ENCODE measurements around the gene AMELY. TPM values are rescaled to one million over a fixed set of nuclear protein-coding genes. Genes with fewer than 3 reads are reported as not detected.
"Not testable (repeated sequence)": the region's sequence is repeated elsewhere in the genome, so short reads cannot be mapped to it uniquely, and the experiment has no call there.

The AMELY gene, protein sequence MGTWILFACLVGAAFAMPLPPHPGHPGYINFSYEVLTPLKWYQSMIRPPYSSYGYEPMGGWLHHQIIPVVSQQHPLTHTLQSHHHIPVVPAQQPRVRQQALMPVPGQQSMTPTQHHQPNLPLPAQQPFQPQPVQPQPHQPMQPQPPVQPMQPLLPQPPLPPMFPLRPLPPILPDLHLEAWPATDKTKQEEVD
- total RNA-seq, result not detected in 2 replicates

- DNase-seq (ENCODE audit: low read depth in 2 of 2), result no peak
Measured at GRCh38 chrY:6911253-6911881, at the start of gene AMELY. AMELY (minus strand) TSS chrY:6911752; CDS start chrY:6872608, 39,144 bp downstream.

DNA sequence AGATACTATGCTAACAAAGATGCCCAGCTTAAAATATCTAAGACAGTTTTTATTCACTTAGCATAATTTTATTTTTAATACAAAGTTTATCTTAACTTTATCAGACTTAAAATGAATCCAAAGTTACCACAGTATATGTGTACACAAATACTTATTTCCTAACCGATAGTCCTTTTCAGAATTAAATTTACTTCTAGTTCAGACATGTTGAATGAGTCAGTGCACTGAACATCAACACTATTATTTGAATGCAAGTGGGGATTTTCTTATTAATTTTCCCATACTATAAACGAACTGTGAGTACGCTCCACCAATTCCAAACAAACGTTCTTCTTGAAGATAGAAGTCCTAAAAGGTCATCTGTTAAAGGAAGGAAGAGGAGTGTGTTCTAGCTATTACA is 38.4 kb upstream of the AMELY start:
- DNase-seq (ENCODE audit: low read depth in 2 of 2), result no peak

DNA sequence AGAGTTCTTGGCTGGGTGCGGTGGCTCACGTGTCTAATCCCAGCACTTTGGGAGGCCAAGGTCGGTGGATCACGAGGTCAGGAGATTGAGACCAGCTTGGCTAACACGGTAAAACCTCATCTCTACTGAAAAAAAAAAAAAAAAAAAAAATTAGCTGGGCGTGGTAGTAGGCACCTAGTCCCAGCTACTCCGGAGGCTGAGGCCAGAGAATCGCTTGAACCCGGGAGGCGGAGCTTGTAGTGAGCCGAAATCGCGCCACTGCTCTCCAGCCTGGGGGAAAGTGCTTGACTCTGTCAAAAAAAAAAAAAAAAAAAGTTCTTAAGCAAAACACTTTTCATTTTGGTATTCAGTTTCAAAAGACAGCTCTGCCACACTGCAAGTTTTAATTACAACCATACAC is 36.8 kb upstream of the AMELY start:
- no peak for DNase-seq (ENCODE audit: low read depth in 2 of 2)

GRCh38 chrY:6947695-6948094 is 36.1 kb upstream of the AMELY start:
- DNase-seq (ENCODE audit: low read depth in 2 of 2), result no peak

DNA sequence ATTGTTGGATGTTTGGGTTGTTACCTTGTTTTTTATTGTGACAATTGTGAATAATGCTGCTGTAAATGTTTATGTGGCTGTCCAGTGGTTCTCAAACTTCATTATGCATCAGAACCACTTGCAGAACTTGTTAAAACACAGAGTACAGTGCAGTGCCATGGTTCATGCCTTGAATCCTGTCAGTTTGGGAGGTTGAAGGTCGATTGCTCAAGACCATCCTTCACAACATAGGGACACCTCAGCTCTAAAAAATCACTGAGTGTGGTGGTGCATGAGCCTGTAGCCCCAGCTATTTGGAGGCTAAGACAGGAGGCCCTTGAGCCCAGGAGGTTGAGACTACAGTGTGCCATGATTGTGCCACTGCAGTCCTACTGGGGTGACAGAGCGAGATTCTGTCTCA is 23.9 kb upstream of the AMELY start:
- DNase-seq (ENCODE audit: low read depth in 2 of 2), result no peak

DNA sequence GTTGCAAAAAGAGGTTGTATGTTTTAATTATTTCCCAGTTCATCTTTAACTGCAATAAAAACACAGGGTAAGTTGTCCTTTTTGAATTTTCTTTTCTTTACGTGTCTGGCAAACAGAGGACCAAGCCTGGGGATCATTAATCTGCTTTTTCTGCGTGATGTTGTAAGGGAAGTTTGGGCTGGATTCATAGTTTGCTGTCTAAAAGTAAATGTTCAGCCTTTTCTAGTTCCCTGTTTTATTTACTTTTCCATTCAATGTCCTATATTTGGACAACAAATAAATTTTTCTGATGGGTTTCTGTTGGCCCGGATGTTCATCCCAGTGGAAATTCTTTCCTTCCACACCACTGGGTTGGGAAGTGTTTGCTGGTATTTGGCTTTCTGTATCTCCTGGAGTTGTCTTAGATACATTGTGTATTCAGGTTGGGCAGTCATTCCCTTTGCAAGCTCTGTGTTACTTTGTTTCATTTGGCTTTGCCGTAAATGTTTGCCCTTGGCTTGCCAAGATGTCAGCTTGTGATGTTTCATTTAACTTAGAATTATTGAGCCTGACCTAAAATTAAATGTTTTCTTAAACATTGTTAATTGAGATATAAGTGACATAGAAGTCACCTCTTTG is 20.3 kb upstream of the AMELY start:
- DNase-seq (ENCODE audit: low read depth in 2 of 2), result no peak

DNA sequence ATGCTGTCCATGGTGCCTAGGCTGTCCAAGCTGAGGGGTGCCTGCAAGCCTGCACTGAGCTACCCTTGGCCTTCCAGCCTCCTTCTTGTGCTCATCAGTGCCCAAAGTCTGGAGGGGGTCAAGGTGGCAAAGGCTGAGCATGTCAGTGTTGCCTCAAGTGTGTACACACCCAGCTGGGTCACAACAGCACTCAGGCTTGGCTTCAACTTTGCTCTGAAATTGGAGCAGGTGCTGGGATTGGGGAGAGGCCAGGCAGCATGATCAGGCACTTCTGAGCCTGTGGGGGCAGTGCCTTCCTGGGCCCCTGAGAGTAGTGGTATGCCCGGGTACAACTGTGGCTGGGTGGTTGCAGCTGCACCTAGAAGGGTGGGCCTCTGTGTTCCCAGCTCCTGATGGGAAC is 17.7 kb upstream of the AMELY start:
- DNase-seq (ENCODE audit: low read depth in 2 of 2), result no peak

- DNase-seq (ENCODE audit: low read depth in 2 of 2), result no peak
Measured at GRCh38 chrY:6928265-6928664, 16.7 kb upstream of the AMELY start.

DNA sequence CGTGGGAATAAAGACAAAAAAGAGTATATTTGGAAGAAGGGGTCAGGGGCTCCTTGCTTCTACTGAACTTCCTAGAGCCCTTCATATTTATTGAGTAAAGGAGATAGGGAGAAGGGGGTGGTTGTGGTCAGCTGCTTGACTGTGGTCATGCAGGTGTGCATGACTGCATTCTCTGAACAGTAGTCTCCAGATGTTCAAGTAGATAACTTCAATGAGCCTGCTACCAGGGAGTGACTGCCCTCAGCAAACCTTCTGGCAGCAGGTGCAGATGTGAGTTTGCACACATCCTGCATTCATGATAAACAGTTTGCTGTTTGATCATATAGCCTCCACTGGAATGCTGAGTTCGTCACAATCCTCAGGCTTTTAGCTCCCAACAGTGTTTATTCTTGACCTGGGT is 9.5 kb upstream of the AMELY start:
- DNase-seq (ENCODE audit: low read depth in 2 of 2), result no peak

GRCh38 chrY:6913362-6913761 is 1.8 kb upstream of the AMELY start:
- DNase-seq (ENCODE audit: low read depth in 2 of 2), result no peak

- no peak for DNase-seq (ENCODE audit: low read depth in 2 of 2)
Measured at GRCh38 chrY:6910372-6911252, 940 bp downstream of the AMELY start, which contains the start of gene TBL1Y. TBL1Y (plus strand) TSS chrY:6910697; CDS start chrY:7025085, 114,388 bp downstream.

DNA sequence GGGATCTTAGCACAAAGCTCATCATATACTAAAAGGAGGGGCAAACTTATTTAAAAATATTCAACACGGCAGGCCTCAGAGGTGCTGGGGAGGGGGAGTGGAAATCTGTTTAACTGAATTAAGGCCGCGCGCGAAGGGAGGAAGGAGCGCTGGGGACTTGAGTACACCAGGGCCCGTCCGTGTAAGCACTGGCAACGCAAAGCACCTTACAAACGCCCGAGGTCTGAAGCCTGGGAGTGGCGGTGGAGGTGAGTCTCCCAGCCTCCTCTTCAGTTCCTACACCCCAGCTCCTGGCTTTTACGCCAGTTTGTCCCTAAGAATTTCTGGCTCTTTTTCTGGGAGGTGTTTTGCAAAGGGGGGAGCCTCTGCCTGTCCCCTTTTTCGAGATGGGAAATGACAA is 1.7 kb downstream of the AMELY start:
- DNase-seq (ENCODE audit: low read depth in 2 of 2), result no peak

- DNase-seq (ENCODE audit: low read depth in 2 of 2), result no peak
Measured at GRCh38 chrY:6909118-6909521, 2.4 kb downstream of the AMELY start.

- not testable (repeated sequence) for DNase-seq (ENCODE audit: low read depth in 2 of 2)
Measured at GRCh38 chrY:6908021-6908420, 3.5 kb downstream of the AMELY start.

DNA sequence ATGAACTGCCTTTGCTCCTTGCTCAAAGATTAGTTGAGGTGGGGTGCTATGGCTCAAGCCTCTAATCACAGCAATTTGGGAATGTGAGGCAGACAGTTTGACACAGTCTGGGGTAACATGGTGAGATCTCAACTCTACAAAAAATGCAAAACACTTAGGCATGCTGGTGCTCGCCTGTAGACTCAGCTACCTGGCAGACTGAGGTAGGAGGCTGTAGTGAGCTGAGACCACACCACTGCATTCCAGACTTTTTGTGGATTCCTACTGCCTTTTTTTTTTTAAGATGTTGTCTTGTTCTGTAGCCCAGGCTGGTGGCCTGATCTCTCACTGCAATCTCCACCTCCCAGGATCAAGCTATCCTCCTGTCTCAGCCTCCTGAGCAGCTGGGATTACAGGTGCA is 4.0 kb downstream of the AMELY start:
- DNase-seq (ENCODE audit: low read depth in 2 of 2), result no peak

DNA sequence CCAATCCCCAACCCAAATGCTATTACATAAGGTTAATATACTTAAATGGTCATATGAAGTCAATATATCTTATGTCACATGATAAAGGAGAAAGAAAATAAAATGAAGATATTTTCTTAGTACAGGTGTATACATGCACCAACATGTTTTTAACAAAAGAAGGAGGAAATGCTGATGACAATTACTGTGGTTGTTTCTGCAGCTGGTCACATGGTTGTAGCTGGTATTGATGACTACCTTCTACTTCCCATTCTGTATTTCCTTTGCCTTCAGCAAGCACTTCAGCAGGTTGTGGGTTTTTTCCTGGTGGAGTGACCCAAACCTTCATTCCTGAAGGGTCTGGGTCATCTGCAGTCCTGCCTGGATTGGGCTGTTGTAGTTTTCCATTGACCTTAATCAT is 9.4 kb downstream of the AMELY start:
- not testable (repeated sequence) for DNase-seq (ENCODE audit: low read depth in 2 of 2)

GRCh38 chrY:6895236-6895635 is 16.3 kb downstream of the AMELY start:
- no peak for DNase-seq (ENCODE audit: low read depth in 2 of 2)

GRCh38 chrY:6894496-6894895 is 17.1 kb downstream of the AMELY start:
- DNase-seq (ENCODE audit: low read depth in 2 of 2), result no peak

- DNase-seq (ENCODE audit: low read depth in 2 of 2), result no peak
Measured at GRCh38 chrY:6849384-6849783, 62.2 kb downstream of the AMELY start.

- DNase-seq (ENCODE audit: low read depth in 2 of 2), result not testable (repeated sequence)
Measured at GRCh38 chrY:6842650-6843049, 68.9 kb downstream of the AMELY start.

All from lung microvascular endothelial cell (primary cell).